ENCODE data around the gene ADAMTSL3.

DNA sequence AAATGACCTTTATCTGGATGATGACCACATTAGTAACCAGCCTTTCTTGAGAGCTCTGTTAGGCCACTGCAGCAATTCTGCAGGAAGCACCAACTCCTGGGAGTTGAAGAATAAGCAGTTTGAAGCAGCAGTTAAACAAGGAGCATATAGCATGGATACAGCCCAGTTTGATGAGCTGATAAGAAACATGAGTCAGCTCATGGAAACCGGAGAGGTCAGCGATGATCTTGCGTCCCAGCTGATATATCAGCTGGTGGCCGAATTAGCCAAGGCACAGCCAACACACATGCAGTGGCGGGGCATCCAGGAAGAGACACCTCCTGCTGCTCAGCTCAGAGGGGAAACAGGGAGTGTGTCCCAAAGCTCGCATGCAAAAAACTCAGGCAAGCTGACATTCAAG lies 328.8 kb downstream of the ADAMTSL3 start:
- TF ChIP-seq, protein P1, sequence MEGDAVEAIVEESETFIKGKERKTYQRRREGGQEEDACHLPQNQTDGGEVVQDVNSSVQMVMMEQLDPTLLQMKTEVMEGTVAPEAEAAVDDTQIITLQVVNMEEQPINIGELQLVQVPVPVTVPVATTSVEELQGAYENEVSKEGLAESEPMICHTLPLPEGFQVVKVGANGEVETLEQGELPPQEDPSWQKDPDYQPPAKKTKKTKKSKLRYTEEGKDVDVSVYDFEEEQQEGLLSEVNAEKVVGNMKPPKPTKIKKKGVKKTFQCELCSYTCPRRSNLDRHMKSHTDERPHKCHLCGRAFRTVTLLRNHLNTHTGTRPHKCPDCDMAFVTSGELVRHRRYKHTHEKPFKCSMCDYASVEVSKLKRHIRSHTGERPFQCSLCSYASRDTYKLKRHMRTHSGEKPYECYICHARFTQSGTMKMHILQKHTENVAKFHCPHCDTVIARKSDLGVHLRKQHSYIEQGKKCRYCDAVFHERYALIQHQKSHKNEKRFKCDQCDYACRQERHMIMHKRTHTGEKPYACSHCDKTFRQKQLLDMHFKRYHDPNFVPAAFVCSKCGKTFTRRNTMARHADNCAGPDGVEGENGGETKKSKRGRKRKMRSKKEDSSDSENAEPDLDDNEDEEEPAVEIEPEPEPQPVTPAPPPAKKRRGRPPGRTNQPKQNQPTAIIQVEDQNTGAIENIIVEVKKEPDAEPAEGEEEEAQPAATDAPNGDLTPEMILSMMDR (IDR thresholded peaks at IDR 0.05): no peak
- no peak for TF ChIP-seq POLR2A (IDR thresholded peaks at IDR 0.05)

All from heart left ventricle (tissue), 13 donors.